Measurements from ENCODE around the gene IDH3G. TPM values are rescaled to one million over a fixed set of nuclear protein-coding genes. Genes with fewer than 3 reads are reported as not detected.
A peak's percentile ranks its signal among the peaks of the same experiment; 100 is the strongest.

Gene IDH3G
- total RNA-seq, 1 donor from 2014 or later, result 50.2 TPM

GRCh38 chrX:153827903-153828302, 33.7 kb upstream of the IDH3G start:
- H3K27ac Mint-ChIP-seq (ENCODE audit: unreplicated experiment), result no peak overlapping the region
- H3K27me3 Mint-ChIP-seq (ENCODE audit: low read depth), result no peaks in the 10 kb centered on the region
- H3K4me1 Mint-ChIP-seq, result peaks cover 11% of the 10 kb centered on the region
- no peak for TF ChIP-seq CTCF (conservative IDR thresholded peaks at IDR 0.05)
- DNase-seq (ENCODE audit: low read depth, low spot score), result no peak
- no peaks in the 10 kb centered on the region for H3K9me3 Mint-ChIP-seq
- peaks cover 5% of the 10 kb centered on the region for H3K36me3 Mint-ChIP-seq (ENCODE audit: low read depth)
- peak overlapping the region; percentile 81 for H3K4me3 Mint-ChIP-seq

GRCh38 chrX:153827016-153827415, 32.8 kb upstream of the IDH3G start:
- peaks cover 5% of the 10 kb centered on the region for H3K36me3 Mint-ChIP-seq (ENCODE audit: low read depth)
- no peaks in the 10 kb centered on the region for H3K27me3 Mint-ChIP-seq (ENCODE audit: low read depth)
- no peaks in the 10 kb centered on the region for H3K9me3 Mint-ChIP-seq
- DNase-seq (ENCODE audit: low read depth, low spot score), result no peak
- no peak for TF ChIP-seq CTCF (conservative IDR thresholded peaks at IDR 0.05)
- peak overlapping the region; percentile 78 for H3K4me3 Mint-ChIP-seq
- peaks cover 17% of the 10 kb centered on the region for H3K4me1 Mint-ChIP-seq
- no peak overlapping the region for H3K27ac Mint-ChIP-seq (ENCODE audit: unreplicated experiment)

- DNase-seq (ENCODE audit: low read depth, low spot score), result no peak
- Mint-ChIP-seq H3K27ac (ENCODE audit: unreplicated experiment) (no peak overlapping the region), H3K4me1 (peaks cover 21% of the 10 kb centered on the region), H3K27me3 (ENCODE audit: low read depth) (no peaks in the 10 kb centered on the region), H3K9me3 (no peaks in the 10 kb centered on the region), H3K4me3 (no peak overlapping the region), H3K36me3 (ENCODE audit: low read depth) (peaks cover 5% of the 10 kb centered on the region)
- TF ChIP-seq CTCF (conservative IDR thresholded peaks at IDR 0.05), result no peak
These were observed 30.9 kb upstream of the IDH3G start for GRCh38 chrX:153825042-153825441.

GRCh38 chrX:153824348-153824747, 30.2 kb upstream of the IDH3G start:
- DNase-seq (ENCODE audit: low read depth, low spot score), result no peak
- H3K36me3 Mint-ChIP-seq (ENCODE audit: low read depth), result peaks cover 5% of the 10 kb centered on the region
- no peaks in the 10 kb centered on the region for H3K27me3 Mint-ChIP-seq (ENCODE audit: low read depth)
- no peak overlapping the region for H3K27ac Mint-ChIP-seq (ENCODE audit: unreplicated experiment)
- no peak overlapping the region for H3K4me3 Mint-ChIP-seq
- no peak for TF ChIP-seq CTCF (conservative IDR thresholded peaks at IDR 0.05)
- peaks cover 25% of the 10 kb centered on the region for H3K4me1 Mint-ChIP-seq
- no peaks in the 10 kb centered on the region for H3K9me3 Mint-ChIP-seq

- no peaks in the 10 kb centered on the region for H3K27me3 Mint-ChIP-seq (ENCODE audit: low read depth)
- no peak for DNase-seq (ENCODE audit: low read depth, low spot score)
- no peaks in the 10 kb centered on the region for H3K36me3 Mint-ChIP-seq (ENCODE audit: low read depth)
- no peak overlapping the region for H3K4me3 Mint-ChIP-seq
- H3K27ac Mint-ChIP-seq (ENCODE audit: unreplicated experiment), result no peak overlapping the region
- TF ChIP-seq CTCF (conservative IDR thresholded peaks at IDR 0.05), result no peak
- H3K9me3 Mint-ChIP-seq, result no peaks in the 10 kb centered on the region
- H3K4me1 Mint-ChIP-seq, result peaks cover 26% of the 10 kb centered on the region
These were observed 26.9 kb upstream of the IDH3G start for GRCh38 chrX:153821066-153821465.

GRCh38 chrX:153820601-153821000, 26.4 kb upstream of the IDH3G start:
- TF ChIP-seq CTCF (conservative IDR thresholded peaks at IDR 0.05), result no peak
- Mint-ChIP-seq H3K4me3 (no peak overlapping the region), H3K27me3 (ENCODE audit: low read depth) (no peaks in the 10 kb centered on the region), H3K4me1 (peaks cover 26% of the 10 kb centered on the region), H3K9me3 (no peaks in the 10 kb centered on the region), H3K36me3 (ENCODE audit: low read depth) (no peaks in the 10 kb centered on the region), H3K27ac (ENCODE audit: unreplicated experiment) (no peak overlapping the region)
- DNase-seq (ENCODE audit: low read depth, low spot score), result no peak

Measured in neural crest cell (in vitro differentiated cells).